GM18861 (cell line): ENCODE measurements around the gene DPH2.

Source experiments
- ATAC-seq: cut with Tn5 transposase; IDR thresholded peaks from one replicate; pipeline ENCODE4 v1.9.1; 2021; ENCODE audit not compliant: unreplicated experiment

The DPH2 gene

DNA sequence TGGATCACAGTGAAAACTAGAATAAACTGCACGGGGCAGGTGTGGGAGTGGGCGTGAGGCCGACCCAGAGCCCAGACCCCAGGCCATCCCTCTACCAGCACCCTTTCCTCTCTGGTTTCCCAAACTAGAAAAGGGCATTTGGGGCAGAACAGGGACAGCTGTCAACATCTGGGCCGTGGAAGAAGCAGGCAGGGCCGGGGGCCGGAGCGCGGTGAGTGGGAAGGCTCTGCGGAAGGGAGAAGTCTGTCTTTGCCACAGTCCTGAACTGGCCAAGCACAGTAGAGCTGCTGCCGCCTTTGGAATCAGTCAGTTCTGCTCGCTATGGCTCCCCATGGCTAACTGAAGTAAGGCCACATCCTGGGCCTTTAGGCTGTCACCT is 28.2 kb downstream of the DPH2 start:
- no peak for ATAC-seq

GRCh38 chr1:43999455-43999854 is 29.6 kb downstream of the DPH2 start:
- ATAC-seq: no peak

DNA sequence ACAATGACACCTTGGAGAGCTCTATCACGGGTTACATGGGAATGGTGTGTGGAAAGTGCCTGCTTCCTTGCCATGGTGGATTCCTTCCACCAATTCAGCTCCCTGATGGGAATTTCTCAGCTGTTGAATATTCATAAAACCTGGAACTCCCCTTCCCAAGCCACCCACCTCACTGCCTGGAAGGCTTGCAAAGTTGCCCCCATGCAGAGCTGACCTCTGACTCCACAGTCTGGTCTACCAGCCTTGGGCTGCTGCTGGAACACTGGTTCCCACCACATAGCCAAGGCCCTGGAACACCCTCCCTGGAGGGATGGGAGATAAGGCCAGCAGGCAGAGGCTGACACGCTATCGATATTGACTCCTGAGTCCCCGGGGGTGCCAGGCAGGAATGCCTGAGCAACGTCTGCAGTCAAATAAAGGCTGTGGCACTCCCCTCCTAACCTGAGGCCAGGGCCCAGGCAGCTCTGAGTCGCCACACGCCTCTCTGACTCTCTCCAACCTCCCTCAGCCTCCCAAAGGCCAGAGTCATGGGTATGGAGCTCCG is 30.4 kb downstream of the DPH2 start:
- ATAC-seq: no peak

GRCh38 chr1:44002165-44002564 is 32.4 kb downstream of the DPH2 start:
- ATAC-seq: no peak

DNA sequence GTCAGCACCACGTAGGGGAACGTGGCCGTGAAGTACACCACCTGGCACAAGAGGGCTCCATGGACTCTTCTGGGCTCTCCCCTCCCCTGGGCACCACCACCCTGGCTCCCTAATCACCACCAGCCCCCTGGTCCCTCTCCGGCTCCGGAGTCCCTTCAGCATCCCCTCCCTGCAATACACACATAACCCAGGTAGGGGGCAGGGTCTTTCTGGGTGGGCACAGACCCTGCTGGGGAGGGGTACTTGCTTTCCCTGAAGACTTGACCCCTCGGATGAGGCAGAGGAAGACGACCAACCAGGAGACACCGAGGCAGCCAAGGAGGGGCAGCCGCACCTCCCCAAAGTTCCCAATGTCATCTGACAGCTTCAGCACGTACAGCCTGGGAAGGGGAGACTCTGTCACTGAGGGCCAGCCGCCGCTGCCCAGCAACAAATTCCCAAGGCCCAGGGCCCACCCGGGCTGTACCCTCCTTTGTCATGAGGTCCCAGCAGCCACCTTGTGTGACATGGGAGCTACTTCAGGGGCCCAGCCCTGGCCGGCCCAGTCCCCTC is 32.9 kb downstream of the DPH2 start:
- ATAC-seq: no peak

GRCh38 chr1:44008259-44008658 is 38.4 kb downstream of the DPH2 start:
- no peak for ATAC-seq

GRCh38 chr1:44010935-44011471 is 41.2 kb downstream of the DPH2 start:
- no peak for ATAC-seq

DNA sequence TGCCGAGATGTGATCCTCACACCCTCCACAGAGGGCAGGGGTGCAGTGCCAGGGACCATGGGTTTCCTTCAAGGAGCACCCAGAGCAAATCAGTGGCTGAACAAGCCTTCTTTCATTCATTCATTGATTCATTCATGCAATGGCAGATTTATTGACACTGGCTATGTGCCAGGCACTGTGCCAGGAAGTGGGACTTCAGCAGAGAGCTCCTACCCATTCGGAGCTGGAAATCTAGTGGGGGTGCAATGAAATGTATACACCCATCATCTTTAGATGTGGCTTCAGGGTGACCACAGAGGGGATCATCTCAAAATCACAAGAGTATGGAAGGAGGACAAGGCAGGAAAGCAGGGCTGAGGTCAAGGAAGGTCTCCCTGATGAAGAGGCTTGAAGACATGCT is 42.6 kb downstream of the DPH2 start:
- ATAC-seq: no peak

DNA sequence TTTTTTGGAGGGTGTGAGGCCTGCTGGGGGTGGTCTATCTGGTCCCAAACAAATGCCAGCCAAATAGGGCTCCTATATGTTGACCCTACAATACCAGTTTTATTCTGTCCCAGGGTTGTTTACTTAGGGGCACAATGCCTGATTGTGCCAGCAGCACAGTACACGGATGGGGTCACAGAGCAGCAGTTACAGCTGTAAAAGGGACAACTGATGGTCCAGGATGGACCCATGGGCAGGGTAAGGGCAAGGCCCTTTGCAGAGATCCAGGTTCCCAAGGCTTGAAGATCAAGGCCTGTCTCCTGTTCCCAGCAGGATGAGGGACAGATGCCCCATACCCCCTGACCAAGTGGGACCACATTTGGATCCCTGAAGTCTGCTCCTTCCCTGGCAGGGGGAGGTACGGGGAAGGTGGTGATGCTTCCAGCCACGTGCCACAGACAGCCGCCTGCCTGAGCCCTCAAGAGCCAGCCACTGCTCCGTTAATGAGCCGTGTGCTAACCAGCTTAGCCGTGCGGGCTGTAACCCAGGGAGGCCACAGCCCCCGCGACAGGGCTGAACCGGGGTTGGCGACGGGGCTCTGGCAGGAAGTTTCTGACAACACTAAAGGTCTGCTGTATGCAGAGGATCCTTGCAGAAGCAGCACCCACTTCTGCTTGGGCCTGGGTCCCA is 43.3 kb downstream of the DPH2 start:
- no peak for ATAC-seq

DNA sequence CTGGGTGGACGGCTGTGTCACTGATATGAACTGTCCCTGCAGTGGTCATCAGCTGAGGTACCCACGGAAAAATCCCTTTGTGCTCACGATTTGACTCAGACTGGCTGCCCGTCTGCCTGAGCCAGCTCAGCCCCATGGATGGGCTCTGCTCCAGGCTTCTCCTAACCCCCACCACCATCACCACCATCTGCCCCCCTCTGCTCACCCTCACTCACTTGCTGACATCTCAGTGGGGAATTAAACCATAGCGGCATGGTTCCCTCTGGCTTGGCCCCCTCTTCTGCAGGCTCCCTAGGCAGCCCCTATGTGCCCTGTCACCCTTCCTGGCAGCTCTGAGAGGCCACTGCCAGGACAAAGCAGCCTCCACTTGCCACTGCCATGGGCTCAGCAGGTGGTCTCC is 44.1 kb downstream of the DPH2 start:
- ATAC-seq: no peak

GRCh38 chr1:44014365-44015104 is 44.7 kb downstream of the DPH2 start:
- ATAC-seq: no peak

DNA sequence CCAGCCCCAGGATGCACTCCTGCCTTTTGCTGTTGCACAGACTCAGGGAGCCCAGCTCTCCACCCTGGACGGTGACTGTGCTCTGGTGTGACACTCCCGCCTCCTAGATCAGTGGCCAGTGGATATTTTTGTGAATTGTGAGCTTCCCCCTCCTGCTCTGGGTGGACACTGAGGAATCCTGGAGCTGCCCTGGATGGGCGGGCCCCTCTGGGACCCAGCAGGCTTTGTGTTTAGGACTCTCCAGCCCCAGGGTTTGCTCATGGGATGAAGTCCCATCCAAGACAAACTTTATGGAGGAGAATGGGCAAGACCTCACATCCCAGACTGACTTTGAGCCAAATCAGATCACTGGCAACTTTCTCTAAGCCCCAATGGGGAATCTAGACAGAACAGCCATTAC is 45.4 kb downstream of the DPH2 start:
- no peak for ATAC-seq

- ATAC-seq: no peak
Measured at GRCh38 chr1:44016041-44016889, 46.5 kb downstream of the DPH2 start.

- no peak for ATAC-seq
Measured at GRCh38 chr1:44016890-44017400, 47.1 kb downstream of the DPH2 start.

- no peak for ATAC-seq
Measured at GRCh38 chr1:44019466-44019948, 49.7 kb downstream of the DPH2 start.

- no peak for ATAC-seq
Measured at GRCh38 chr1:44020464-44020863, 50.7 kb downstream of the DPH2 start.

DNA sequence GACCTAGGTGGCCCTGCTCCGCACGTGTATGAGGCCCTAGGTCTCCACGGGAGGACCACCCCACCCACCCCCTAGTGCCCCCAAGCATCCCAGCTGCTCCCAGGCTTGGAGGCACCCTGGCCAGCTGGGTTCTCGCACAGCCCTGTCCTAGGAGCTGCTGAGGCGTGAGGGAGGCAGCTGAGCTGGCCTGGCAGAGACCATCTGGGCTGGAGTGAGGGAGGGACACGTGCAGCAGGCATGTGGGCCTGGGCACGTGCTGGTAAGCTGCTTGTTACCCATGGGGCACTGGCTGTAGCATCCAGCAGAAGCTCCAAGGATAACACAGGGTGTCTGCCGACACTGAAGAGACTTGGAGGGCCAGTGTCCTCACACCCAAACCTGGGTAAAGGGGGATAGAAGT is 51.3 kb downstream of the DPH2 start:
- no peak for ATAC-seq

DNA sequence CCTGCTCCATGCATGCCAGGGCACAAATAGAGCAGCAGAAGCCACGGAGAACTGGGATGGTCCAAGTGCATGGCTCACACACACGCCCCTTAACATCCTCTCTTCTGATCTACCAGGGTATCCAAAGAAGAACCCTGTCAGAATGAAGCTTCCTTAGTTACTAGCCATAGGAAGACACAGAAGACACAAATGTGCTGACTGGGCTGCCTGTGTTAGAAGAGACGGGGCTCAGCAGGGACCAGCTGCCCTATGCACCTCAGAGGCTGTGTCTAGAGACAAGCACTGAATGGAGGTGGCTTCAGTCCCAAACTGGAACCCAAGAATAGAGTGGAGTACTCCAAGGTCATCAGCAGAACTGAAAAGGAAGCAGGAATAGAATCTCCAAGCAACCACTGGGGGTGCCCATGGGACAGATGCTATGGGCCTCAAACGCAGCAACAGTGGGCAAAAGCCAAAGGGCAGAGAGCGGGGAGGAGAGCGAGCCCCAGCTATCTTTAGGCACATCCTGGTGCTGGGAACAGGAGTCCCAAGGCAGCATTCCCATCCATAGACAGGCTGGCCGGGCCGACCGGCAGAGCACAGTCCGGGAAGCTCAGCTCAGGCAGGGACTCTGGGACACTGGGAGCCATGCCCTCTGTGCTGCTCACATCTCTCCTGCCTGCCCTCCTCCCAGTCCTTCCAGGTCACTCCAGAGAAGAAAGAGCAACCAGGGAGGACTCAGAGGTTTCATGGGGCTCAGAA is 51.9 kb downstream of the DPH2 start:
- ATAC-seq: no peak
